NCI-H187 (cell line): ENCODE results near the gene NMT2.

Experiments
- DNase-seq, 2 experiments: peaks; one replicate each; lab custom pipeline; 2025; lab: John Stamatoyannopoulos, UW

Gene NMT2

DNA sequence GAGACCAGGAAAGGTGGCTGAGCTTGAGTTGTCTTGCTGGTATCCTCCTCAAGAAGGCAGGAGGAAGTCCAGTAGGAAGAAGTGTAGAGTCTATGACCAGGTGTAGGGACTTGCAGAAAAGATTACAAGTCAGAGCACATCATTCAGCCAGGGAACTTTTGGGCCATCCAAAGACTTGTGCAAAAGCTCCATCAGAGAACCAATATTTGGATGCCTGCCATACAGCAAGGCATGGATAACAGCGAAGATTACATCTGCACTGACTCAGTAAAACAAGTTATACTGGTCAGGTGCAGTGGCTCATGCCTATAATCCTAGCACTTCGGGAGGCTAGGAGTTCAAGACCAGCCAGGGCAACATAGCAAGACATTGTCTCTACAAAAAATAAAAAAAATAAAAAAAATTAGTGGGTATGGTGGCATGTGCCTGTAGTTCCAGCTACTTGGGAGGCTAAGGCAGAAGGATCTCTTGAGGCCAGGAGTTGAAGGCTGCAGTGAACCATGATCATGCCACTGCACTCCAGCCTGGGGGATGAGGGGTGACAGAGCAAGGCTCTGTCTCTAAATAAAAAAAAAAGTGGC, 13.2 kb upstream of the NMT2 start:
- no peak for DNase-seq

DNA sequence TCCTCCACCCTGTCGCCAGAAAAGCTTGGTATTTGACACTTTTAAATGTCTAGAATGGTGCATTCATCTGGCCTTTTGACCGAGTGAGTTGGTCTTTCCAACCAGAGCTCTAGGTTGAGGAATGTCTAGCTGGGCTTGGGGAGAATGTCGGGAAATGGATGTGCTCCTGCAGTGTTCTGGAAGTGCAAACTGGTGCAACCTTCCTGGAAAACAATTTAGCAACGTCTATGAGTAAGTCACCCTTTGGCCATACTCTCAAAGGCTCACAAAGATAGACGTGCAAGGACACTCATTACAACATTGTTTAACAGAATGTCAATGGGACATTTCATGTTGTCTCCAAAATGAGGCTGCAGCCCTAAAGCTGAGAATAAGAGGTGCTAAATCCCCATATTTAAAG, 12.2 kb upstream of the NMT2 start:
- DNase-seq = no peak

DNA sequence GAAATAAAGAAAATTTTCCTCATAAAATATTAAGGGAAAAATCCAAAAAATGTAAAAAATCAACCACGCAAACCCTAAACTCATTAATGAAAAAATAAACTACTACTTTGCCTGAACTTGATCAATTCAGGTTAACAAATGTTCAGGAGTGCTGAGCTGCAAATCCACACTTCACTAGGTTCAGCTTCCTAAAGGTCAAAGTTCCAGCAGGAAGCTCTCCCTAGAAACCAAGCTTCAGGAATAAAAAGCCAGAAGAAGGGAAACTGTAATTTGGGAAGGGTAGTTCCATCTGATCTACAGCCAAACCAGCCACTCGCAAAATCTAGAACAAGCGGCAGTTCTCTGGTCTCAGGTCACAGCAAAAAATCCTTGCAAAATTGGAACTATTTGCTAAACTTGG, 7.8 kb upstream of the NMT2 start:
- DNase-seq = no peak

DNA sequence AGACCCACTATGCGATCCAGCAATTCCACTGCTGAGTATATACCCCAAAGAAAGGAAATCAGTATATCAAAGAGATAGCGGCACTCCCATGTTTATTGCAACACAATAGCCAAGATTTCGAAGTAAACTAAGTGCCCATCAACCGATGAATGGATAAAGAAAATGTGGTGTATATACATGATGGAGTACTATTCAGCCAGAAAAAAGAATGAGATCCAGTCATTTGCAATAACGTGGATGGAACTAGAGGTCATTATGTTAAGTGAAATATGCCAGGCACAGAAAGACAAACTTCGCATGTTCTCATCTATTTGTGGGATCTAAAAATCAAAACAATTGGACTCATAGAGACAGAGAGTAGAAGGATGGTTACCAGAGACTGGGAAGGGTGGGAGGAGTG, 7.1 kb upstream of the NMT2 start:
- no peak for DNase-seq

DNA sequence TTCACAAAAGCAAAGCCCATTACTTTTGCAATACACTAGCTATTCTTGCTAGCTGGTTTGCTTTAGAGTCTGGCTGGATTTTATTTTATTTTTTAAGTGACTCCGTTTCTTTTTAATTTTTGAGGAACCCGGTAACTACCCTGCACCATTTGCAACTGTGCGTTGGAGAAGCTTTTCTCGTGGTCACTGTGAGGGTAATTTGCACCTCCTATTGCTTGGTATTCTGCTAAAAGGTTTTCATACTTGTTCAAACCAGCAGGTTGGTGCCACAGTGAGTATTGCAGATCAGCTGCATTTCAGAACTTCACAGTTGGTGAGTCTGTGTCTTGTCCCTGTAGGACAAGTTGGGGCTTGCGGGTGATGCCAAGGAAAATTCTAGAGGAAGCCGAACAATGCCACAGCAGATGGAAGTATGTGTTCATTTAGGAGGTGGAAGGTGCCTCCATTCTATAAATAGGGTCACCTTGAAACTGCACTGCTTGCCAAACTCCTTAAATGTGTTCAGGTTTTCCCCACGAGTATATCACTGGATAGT, 3.9 kb upstream of the NMT2 start:
- no peak for DNase-seq

DNA sequence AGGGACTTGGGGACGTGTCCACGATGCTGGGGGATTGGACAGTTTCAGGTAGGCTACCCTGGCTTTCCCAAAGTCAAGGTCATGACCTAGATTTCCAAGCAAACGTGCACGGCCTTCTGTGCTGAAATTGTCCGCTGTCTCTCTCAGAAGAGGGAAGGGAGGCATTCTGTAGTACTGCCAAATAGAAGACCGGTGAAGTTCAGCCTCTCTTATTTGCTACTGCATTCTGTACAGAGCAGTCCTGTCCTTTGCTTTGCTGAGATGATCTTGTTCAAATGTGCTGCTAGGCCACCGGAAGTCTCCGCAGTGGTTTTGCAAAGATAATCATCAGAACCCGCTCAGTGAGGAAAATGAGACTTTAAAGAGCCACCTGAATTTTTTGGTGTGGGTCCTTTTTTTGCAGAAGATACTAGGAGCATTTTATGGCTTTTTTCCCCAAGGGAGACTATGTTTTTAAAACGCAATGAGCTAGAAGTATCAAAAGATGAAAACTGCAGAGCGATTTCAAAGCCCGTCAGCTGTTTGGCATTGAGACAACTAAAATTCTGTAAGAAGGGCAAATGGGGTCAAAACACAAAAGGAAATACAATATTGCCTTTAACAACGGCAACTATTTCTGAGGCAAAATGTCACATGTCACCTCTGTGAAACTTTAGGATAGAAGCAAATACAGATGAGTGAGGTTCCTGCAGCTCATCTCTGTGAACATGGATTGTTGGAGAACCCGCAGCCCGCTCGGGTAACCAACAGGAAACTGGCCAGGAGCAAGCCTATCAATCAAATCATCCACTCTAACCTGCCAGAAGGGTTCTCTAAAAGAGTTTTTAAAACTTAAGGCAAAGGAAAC, 1.3 kb upstream of the NMT2 start:
- DNase-seq = no peak

DNA sequence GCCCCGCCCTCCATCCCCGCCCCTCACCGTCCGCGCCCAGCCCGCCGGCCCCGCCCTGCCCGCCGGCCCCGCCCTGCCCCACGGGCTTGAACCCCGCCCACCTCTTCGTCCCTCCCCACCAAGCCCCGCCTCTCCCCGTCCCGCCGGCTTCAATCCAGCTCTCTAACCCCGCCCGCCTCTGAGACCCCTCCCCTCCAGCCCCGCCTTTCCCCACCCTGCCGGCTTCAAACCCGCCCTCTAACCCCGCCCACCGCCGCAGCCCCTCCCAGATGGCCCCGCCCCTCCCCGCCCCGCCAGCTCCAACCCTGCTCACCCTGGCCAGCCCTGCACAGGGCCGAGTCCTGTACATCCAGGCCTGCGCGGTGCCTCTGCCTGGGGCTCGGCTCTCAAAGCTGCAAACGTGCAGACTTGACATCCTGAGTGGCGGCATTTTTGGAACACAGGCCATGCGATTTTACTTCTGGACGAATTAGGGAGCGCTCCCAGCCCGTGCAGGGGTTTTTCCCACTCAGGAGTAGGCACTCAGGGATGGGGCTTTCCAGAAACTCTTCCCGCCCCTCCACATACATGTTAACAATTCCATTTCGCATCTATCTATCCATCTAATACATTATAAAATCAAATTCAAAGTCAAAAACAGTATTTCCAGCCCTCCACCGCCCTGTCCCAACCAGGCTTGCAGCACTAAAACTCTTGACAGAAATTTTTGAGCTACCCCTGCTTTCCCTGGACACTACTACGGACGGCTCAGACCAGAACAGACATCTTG, 477 bp upstream of the NMT2 start:
- peak; percentile 48 to 79 for DNase-seq

DNA sequence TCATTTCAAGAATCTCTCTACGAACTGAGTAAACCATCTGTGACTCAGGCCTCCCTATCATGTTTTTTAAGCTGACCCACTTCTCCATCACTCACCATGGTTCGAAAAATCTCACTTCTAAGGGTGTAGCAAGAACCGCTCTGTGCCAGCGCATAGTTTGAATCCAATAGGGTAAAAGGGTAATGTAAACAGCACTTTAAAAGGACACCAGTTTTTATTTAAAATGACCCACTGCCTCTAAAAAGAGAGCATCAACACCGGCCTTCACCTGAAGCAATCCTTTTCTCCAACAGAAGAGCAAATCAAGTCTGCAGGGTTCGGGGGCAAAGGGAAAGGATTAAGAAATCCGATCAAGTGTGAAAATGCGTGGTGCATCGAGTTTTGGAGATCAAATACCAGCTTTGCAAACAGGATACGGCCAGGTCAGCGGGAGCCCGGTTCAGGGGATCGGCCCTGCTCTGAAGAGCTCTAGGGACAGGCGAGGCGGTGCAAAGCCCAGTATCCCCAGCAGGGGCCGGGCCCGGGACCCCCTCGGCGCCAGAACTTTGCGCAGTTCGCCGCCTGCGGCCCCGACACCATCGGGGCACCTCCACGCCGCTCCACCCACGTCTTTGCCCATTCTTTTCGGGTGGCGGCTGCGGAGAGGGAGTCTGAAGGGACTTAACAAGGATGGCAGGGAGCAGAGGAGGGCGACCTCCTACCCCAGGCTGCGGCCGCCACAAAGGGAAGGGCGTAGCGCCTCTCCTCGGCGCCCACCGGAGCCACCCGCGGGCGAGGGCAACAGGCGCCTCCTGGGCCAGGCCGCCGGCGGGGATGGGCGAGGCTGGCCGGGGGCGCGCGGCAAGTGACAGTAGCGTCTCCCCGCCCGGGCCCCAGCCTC, 842 bp downstream of the NMT2 start:
- no peak for DNase-seq

DNA sequence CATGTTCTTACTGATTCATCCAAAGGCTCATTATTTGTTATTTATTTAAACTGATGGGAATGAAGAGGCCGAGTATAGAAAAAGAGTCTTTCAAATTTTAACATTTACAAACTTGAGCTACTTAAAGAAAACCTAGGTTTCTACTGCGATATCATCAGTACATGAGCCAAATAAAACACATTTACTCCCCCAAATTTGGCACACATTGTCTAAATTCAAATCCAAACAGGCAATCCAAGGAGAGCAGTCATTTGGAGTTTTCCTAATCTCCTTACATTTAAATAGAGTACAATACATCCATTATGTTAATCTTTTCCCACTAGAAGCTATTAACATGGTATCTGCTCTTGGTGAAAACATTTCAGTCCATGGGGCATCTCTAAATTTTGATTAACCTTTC, 2.2 kb downstream of the NMT2 start:
- no peak for DNase-seq

DNA sequence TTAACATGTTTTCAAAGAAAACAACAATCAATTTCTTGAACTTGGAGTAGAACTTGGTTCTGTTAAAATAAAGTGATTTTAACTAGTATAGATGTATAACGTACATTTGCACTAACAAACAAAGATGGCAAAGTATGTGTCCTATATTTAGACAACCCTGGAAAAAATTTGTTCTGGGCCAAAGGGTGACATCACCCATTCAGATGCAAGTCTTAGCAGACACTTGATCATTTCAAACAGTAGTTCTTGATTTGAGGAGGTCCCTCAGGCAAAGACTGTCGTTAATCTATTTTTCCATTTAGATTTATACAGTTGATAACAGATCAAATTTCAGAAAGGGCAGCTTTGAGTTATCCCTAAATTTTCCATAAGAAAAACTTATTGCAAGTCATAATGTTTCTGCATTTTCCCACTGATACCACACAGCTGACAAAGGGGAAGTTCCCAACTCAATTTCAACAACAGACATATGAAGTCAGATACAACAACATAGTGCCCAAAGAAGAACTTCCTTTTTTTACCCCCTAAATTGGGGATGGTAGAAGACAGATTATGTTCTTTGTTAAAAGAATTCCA, 5.2 kb downstream of the NMT2 start:
- DNase-seq = no peak

DNA sequence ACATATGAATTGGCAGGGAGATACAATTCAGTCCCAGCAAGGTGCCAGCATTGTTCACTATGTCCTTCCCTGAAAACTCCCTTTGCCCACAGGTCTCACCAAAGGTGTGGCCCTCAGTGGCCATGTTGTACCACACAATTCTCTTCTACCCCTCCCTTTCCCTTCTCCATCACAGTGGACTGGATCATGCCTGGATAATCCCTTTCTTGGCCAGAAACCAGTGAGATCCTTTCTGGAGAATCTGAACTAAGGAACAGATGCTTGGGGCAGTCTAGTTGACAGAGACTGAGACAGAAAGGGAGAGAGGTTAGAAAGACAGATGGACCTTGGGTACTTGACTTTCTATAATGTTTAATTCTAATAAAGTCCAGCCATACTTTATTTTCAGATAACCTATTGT, 9.5 kb downstream of the NMT2 start:
- no peak for DNase-seq

DNA sequence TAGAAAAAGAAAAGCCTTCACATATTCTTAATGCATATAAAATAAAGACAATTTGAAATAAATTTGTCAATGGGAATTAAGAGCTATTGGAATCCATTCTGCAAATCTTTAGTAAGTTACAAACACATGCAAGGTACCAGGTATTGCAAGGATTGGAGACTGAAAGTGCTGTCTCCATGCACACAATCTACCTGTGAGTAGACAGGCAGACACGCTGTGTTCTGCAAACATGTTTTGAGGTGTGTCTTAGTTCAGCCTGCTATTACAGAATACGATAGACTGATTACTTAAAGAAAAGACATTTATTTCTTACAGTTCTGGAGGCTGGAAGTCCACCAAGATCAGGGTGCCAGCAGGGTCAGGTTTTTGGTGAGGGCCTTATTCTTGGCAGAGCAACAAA, 10.0 kb downstream of the NMT2 start:
- no peak for DNase-seq

DNA sequence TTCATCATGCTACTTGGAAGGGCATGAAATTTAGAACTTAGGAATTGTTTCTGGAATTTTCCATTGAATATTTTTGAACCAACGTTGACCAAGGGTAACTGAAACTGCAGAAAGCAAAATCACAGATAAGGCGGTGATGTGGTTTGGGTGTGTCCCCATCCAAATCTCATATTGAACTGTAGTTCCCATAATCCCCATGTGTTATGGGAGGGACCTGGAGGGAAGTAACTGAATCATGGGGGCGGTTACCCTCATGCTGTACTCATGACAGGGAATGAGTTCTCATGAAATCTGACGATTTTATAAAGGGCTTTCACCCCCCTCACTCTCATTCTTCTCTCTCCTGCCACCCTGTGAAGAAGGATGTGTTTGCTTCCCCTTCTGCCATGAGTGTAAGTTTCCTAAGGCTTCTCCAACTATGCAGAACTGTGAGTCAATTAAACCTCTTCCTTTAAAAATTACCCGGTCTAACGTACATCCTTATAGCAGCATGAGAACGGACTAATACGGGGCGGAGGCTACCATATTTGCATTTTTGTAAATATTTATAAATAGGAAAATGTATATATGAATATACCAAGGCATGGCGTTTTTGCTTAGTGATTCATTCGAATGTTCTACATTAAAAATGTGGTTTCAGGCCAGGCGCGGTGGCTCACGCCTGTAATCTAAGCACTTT, 12.4 kb downstream of the NMT2 start:
- DNase-seq = no peak

DNA sequence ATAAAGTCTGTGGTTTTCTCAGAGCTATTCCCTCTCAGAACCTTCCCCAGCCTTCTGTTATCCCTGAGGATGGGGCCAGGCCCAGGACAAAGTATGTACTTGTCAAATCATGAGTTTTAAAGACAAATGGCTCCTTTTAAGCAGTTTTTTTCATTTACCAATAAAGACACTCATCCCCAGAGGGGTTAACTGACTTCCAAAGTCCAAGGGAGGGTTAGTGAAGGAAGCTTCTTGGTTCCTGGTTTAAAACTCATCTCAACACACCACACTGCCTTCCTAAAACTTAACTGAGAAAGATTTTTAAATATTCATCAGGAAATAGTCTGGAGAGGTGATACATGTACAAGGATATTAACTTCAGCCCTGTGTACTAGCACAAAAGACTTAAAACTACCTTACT, 15.9 kb downstream of the NMT2 start:
- no peak for DNase-seq

DNA sequence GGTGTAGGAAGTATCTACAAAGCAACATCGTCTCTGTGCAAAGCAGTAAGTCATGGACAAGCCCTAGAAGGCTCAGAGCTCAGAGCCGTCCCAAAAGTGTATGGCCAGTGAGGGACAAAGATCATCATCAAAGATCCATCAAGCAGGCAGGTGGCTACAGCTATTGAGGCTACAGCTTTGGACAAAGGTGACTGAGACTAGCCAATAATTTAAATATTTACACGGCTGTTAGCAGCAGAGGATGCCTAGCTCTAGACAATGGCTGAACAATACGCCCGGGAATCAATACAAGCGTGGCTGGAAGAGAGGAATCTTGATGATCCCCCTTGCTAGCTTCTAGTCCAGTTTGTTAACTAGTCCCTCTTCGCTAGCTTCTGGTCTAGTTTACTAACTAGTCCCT, 17.9 kb downstream of the NMT2 start:
- no peak for DNase-seq

DNA sequence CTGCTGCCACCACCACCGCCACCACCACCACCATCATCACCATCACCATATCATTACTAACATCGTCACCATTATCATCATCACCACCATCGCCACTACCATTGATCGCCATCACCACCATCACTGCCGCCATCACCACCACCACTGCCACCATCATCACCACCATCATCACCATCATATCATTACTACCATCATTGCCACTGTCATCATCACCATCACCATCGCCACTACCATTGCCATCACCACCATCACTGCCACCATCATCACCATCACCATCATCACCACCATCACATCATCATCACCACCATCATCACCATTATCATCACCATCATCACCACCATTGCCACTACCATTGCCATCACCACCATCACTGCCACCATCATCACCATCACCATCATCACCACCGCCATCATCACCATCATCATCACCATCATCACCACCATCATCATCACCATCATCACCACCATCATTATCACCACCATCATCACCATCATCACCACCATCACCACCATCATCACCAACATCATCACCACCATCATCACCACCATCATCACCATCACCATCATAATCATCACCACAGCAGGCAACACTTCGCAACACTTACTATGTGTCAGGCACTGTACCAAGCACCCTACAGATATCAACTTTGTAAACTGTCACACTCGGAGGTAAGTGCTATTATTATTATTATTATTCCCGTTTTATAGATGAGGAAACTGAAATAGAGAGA, 19.3 kb downstream of the NMT2 start:
- no peak for DNase-seq

DNA sequence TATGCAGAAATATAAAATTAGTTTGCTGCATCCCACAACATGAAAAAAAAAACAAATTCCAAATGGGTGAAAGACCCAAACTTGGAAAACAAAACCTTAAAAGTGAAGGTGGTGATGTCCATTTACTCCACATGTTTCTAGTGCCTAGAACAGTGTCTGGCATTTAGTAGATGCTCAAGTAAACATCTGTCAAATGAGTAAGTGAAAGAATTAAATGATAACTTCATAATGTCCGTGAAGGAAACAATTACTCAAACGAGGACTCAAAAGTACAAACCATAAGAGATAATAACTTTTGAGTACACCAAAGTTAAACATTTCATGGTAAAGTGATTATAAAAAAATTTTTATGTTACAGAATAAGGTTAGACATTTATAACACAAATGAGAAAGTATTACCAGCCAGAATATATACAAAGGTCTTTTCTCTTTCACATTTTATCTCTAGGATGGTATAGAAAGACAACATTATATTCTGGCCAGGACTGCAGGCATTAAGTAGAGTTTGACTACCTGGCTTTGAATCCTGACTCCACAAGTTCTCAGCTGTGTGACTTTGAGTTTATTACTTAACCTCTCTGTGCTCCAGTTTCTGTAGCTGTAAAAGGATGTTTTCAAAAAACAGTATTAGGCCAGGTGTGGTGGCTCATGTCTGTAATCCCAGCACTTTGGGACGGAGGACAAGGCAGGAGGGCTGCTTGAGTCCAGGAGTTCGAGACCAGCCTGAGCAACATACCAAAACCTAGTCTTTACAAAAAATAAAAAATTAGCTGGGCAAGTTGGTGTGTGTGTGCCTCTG, 20.7 kb downstream of the NMT2 start:
- no peak for DNase-seq

DNA sequence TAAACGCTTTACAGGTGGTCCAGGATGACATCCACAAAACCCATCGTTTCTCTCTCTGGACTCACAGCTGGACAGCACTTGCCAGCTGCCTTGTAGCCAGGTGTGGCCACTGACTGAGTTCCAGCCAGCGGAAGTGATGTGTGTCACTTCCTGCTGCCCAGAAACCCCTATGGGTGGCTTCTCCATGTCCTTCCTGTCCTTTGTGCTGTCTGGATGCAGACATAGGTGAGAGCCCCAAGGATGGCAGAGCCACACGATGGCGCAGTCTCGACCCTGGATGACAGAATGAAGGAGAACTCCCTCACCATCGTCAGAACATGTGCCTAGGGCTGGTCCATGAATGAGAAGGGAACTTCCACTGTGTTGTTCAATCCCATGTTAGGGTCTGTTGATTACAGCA, 22.1 kb downstream of the NMT2 start:
- DNase-seq = no peak

DNA sequence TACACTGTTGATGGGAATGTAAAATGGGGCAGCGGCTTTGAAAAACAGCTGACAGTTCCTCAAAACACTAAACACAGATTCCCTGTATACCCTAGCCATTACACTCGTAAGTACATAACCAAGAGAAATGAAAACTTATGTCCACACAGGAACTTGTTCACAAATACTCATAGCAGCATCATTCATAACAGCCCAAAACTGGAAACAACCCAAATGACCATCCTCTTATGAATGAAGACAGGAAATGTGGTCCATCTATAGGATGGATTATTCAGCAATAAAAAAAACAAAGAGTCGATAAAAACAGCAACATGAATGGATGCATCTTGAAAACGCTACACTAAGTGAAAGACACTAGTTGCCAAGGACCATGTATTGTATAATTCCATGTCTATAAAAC, 23.7 kb downstream of the NMT2 start:
- no peak for DNase-seq
